GM12872 (cell line): ENCODE measurements around the gene PTPRN.
A peak's percentile ranks its signal among the peaks of the same experiment; 100 is the strongest.

ENCODE experiments used
- TF ChIP-seq, protein P1 (sequence below): IDR thresholded peaks from 3 replicates; pipeline ENCODE4 v1.5.1; 2011; ENCODE audit warnings: low read depth, mild to moderate bottlenecking, low read length, moderate library complexity; ENCODE audit not compliant: insufficient read depth

Gene PTPRN

DNA sequence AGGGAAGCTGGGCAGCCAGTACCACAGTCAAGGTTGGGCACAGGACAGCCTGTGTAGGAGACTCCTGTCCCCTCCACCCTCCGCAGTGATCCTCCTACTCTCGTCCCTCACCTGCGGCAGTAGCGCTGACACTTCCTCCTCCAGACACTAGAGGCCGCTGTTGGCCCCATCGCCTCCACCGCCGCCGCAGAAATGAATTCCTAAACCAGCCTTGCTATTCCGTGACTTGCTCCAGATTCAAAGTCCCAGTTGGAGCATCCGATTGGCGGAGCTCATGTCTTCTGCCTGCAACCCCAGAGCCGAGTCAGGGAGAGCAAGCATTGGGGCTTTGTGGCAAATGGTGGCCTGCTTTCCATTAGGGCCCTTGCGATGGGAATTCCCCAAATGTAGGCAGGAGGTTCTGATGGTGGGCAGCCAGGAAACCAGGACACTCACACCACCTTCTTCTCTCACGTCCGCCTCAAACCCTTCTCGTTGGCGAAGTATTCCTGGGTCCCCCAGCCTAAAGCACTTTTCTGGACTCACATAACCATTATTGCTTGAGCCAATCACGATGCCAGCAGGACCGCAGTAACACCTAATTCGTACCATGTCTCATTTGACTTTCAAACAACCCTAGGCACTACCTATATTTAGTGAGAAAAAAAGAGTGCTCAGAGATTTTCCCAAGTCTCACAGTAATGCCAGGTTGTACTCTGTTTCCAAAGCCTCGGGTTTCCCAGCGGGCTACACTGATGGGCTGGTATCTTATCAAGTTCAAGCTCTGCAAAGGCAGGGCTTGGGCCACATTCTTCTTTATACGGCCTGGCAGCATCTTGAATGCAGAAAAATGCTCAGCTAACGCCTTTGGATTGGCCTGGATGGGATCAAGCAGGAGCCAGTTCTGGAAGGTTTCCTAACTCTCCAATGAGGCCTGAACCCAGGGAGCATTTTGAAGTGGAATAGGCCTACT is 31.2 kb downstream of the PTPRN start:
- TF ChIP-seq, protein P1, sequence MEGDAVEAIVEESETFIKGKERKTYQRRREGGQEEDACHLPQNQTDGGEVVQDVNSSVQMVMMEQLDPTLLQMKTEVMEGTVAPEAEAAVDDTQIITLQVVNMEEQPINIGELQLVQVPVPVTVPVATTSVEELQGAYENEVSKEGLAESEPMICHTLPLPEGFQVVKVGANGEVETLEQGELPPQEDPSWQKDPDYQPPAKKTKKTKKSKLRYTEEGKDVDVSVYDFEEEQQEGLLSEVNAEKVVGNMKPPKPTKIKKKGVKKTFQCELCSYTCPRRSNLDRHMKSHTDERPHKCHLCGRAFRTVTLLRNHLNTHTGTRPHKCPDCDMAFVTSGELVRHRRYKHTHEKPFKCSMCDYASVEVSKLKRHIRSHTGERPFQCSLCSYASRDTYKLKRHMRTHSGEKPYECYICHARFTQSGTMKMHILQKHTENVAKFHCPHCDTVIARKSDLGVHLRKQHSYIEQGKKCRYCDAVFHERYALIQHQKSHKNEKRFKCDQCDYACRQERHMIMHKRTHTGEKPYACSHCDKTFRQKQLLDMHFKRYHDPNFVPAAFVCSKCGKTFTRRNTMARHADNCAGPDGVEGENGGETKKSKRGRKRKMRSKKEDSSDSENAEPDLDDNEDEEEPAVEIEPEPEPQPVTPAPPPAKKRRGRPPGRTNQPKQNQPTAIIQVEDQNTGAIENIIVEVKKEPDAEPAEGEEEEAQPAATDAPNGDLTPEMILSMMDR, result peak; percentile 99

DNA sequence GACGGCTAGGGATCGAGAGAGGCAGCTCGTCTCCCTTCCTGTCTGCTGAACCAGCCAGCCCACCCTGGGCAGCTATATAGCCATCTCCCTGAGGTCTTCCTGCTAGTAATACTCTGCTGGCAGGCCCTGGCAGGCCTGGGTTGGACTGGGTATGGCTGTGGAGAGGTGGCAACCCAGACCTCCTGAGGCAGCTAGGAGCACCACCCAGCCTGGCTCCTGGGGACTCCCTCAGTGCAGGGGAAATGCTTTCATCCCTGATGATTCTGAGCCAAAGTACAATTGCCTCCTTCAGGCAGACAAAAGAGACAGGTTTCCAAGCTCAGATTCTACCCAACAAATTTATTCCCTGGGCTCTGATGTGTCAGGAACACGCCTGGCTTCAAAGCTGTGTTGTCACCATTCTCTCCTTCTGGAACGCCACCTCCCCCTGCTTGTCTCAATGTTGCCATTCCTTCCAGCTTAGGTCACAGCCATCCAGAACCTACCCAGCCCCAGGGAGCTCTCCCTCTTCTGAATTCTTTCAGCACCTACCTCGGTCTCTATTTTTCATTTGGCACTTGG is 34.8 kb downstream of the PTPRN start:
- TF ChIP-seq, protein P1, result no peak

DNA sequence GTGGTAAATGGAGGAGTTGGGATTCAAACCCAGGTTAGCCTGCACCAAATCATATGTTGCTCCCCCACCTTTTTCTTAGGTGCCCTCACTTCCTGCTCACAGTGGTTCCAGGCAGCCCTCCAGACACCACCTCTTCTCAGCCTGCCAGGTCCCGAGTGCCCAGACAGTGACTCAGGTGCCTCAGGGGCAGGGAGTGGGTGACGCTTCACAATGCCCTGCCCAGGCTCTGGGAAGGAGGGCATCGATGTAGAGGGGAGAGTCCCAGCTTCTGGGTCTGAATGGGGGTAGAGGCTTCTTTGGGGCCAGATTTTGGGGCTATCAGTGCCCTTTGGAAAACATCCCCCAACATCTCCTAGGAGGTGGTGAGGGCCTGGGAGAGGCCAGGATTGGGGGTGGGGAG is 35.3 kb downstream of the PTPRN start:
- TF ChIP-seq, protein P1, result no peak

DNA sequence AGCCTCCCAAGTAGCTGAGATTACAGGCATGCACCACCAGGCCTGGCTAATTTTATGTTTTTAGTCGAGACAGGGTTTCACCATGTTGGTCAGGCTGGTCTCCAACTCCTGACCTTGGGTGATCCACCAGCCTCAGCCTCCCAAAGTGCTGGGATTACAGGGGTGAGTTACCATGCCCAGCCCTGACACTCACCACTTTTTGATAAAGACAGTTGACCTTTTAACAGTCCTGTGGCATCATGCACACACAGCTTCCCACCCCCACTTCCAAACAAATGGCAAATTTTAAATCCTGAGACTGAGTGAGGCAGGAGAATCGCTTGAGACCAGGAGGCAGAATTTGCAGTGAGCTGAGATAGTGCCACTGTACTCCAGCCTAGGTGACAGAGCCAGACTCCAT is 36.2 kb downstream of the PTPRN start:
- TF ChIP-seq, protein P1, result no peak

DNA sequence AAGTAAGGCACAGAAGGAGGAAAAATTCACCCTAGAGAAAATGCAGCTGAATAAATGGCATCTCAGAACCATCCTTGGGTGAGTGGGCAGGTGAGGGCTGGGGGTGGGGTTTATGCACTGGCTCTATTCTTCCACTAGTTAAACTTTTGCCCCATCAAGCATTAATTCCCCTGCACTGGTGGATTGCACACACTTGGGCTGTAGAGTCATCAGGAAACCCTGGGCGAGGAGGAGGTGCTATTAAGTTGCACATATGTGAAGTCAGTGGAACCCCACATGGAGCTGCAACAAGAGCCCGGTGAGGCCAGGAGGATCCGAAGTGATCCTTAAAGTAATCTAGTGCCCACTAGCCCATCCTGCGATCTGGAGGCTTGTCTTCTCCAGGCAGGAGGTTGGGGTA is 36.8 kb downstream of the PTPRN start:
- TF ChIP-seq, protein P1, result no peak

DNA sequence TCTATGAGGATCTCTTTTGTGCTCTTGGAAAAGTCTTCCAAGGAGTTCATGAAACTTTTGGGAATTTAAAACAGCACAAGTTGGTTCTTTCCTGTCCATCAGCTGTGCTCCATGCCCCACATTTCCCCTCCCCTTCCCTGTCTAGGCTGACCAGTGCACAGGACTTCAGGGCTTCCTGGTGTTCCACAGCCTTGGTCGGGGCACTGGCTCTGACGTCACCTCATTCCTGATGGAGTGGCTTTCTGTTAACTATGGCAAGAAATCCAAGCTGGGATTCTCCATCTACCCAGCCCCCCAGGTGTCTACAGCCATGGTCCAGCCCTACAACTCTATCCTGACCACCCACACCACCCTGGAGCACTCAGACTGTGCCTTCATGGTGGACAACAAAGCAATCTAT is 38.2 kb downstream of the PTPRN start:
- TF ChIP-seq, protein P1, result no peak

DNA sequence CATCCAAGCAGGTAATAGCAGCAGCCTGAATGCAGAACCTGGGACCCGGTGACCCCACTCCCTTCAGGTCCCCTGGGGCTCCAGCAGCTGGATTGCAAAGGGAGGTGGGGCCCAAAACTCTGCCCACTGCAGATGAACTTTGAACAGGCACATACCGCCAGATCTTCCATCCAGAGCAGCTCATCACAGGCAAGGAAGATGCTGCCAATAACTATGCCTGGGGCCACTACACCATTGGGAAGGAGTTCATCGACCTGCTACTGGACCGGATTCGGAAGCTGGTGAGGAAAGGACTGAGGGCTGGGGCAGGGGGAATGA is 39.2 kb downstream of the PTPRN start:
- TF ChIP-seq, protein P1, result no peak
